Hematopoietic multipotent progenitor cell treated with erythropoietin and hydrocortisone succinate and interleukin-3 and kit ligand, for 4 days (in vitro differentiated cells): ENCODE measurements around the gene ADAMTS15.

Experiments
- DNase-seq: peaks from one replicate; pipeline ENCODE4 v3.0.0-alpha.2; 2015

Gene ADAMTS15

GRCh38 chr11:130448416-130449309 lies at the start of gene ADAMTS15:
ADAMTS15 (plus strand) TSS chr11:130448645; CDS start chr11:130448974, 329 bp downstream.
- DNase-seq: peak; percentile 73

- no peak for DNase-seq
These were observed 49.2 kb upstream of the ADAMTS15 start for GRCh38 chr11:130399196-130399595.

- peak; percentile 45 for DNase-seq
These were observed 47.5 kb upstream of the ADAMTS15 start for GRCh38 chr11:130400781-130401483.

GRCh38 chr11:130402570-130402969 lies 45.9 kb upstream of the ADAMTS15 start:
- peak; percentile 24 for DNase-seq

DNA sequence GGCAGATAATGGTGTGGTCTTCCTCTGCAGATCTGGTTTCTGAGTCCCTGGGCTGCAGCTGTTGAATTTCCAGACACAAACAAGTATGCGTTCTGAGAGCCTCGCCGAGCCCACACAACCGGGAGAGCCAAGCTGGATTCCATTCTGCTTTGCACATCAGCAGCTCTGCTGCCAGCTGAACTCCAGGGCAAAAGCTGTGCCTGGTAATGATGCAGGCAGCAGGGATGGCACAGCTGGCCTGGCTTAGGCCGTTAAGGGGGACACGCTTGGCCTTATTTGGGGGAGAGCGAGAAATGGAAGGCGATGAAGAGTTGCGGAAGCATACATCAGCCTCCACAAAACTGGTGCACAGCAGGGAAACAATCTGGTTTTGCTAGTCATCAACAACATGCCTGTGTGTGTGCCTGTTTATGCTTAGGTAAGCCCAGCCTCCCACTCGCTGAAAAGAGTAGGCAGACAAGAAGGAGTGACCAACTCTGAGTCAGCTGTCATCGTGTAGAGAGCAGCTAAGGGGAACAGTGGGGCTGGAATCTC lies 45.1 kb upstream of the ADAMTS15 start:
- DNase-seq: no peak

GRCh38 chr11:130403967-130404366 lies 44.5 kb upstream of the ADAMTS15 start:
- DNase-seq: no peak

- DNase-seq: no peak
These were observed 43.7 kb upstream of the ADAMTS15 start for GRCh38 chr11:130404727-130405126.

DNA sequence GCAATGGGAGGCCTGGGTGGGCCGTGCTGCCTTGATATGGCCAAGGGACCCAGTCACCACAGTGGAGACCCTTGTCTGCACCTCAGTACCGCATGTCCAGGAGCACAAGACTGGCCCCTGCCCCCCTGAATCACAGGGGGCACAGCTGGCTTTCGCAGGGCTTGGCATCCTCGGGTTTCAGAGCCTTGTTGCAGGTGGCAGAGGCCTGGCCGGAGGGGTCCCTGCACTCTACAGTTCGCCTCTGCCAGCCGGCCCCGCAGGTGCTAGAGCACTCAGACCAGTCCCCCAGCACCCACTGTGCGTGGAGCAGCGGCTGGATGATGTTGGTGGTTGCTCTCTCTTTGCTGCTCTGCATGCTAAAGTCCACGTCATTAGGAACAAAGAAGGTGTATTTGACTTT lies 43.0 kb upstream of the ADAMTS15 start:
- DNase-seq: no peak

GRCh38 chr11:130407978-130408377 lies 40.5 kb upstream of the ADAMTS15 start:
- no peak for DNase-seq

- no peak for DNase-seq
These were observed 40.0 kb upstream of the ADAMTS15 start for GRCh38 chr11:130408401-130408890.

DNA sequence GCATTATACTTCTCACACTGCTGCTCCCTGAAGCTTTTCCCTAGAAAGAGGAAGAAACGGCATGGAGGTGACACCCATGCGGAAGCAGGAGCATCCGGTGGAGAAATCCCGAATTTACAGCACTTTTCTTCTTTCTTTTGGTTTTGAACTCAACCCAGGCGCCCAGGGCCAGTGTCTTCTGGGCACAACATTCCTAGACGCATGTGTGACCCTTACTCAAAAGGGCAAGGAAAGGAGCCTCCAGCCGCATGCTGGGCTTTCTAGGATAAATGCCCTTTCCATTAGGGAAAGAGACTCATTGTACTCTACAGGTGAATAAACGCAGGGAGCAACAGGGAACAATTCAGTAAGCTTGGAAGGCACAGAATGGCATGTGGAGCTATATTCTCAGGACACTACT lies 39.5 kb upstream of the ADAMTS15 start:
- DNase-seq: no peak

- DNase-seq: no peak
These were observed 38.7 kb upstream of the ADAMTS15 start for GRCh38 chr11:130409594-130410388.

DNA sequence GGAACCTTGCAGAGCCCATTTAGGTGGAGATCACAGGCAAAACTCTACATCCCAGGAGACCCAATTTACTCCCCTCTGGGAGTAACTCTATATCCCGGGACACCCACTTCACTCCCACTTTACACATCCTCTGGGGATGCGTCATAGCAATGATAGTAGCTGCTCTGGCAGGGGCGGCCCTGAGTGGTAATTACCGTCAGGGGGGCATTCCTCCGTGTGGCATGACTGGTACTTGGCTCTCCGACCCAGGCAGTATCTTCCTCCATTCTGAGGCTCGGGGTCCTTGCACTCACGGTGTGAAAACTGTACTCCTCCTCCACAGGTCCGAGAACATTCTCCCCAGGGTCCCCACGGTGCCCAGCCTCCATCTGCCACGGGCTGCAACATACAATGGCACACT lies 37.2 kb upstream of the ADAMTS15 start:
- DNase-seq: no peak

- no peak for DNase-seq
These were observed 34.9 kb upstream of the ADAMTS15 start for GRCh38 chr11:130413405-130414106.

DNA sequence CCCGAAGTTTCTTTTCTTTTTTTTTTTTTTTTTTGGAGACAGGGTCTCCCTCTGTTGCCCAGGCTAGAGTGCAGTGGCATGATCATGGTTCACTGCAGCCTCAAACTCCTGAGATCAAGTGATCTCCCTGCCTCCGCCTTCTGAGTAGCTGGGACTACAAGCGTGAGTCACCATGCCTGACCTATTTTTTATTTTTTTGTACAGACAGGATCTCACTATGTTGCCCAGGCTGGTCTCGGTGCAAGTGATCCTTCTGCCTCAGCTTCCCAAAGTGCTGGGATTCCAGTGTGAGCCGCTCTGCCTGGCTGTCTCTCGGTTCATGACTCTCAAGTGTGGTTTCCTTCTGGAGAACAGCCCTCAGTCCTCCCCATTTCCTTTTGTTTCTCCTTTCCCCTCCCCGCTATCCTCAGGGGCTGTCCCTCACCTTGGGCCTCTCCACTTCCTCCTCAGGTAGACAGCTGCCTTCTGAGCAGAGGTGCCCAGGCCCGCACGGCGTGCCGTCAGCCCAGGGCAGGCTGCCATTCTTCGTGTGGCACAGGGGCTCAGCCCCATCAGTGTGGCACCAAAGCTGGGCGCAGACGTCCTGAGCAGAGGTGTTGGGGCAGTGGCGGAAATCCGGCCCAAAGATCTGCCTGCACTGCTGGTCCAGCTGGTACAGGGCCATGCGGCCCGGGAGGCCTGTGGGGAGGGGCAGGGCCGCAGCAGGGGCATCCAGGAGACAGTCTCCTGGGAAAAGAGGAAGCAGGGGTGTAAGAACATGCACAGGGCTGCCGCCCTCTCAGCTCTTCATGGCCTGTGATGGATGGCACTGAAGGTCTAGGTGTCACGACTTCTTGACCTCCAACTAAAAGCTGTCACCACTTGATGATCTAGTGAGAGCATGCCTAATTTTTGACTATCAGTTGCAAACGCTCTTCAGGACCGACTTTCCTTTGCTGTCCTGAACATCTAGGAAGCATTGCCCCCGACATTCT lies 34.1 kb upstream of the ADAMTS15 start:
- DNase-seq: no peak

- DNase-seq: no peak
These were observed 32.5 kb upstream of the ADAMTS15 start for GRCh38 chr11:130415731-130416529.

DNA sequence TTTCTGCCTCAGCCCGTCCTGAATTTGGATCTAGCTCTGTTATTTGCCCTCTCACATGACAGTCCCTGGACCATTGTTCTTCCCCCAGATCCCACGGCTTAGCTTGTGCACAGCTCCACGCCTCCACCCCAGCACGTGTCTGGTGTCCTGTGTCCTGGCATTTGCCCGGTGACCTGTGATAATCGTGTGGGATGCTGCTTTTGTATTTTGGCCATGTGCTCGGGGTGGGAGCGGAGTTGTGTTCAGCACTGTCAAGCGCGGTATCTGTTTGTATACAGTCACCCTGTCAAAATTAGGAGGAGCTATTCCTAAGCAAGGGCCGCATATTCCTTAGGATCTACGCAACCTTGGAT lies 31.9 kb upstream of the ADAMTS15 start:
- no peak for DNase-seq

DNA sequence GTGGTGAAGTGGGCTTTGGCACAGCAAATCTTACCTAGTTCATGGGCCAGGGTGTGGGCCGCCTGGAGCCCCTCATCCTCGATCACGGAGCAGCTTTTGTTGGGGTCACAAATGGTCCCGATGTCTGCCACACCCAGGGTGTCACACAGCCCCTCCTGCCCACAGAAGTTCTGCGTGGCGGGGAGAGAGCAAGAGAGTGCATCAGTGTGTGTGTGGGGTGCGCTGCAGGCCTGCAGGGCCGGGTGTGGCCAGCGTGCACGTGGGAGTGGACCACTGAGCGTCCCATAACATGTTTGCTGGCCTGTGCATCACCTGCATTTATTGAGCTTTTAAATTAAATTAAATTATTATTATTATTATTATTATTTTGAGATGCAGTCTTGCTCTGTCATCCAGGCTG lies 31.5 kb upstream of the ADAMTS15 start:
- no peak for DNase-seq

DNA sequence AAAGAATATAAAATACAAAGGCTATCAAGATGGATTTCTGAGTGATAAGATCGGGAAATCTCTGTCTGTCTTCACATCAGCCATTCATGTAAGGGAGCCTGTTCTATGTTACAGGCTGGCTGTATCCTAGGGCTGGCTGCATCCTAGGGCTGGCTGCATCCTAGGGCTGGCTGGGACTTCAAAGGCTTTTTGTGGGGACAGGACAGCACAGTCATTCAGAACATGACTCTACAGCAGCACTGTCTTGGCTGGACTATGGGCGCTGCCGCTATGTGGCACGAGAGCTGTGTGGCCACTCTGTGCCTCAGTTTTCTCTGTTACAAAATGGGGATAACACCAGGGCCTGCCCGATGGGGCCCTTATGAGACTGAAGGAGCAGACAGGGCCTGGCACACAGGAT lies 30.2 kb upstream of the ADAMTS15 start:
- DNase-seq: no peak

GRCh38 chr11:130418756-130419155 lies 29.7 kb upstream of the ADAMTS15 start:
- no peak for DNase-seq
